Gastroesophageal sphincter (tissue), 3 donors: ENCODE results near the gene ZNRF3.

ENCODE experiments used
- EP300 ChIP-seq: sonication (generic); formaldehyde crosslinking; IDR thresholded peaks from one replicate; pipeline ENCODE4 v1.6.1; 2017; ENCODE audit warnings: antibody characterized with exemption, mild to moderate bottlenecking
- POLR2A ChIP-seq, 2 donors: fragments of 450-650 bp; IDR thresholded peaks; one replicate each; pipeline ENCODE4 v1.6.1; 2017; ENCODE audit warnings: antibody characterized with exemption in 2 of 2, mild to moderate bottlenecking in 2 of 2, moderate library complexity in 1 of 2
- TF ChIP-seq, protein P1 (sequence below), 4 experiments: fragments of 200-600 bp in 2 of 4; fragments of 450-650 bp in 2 of 4; sonication (generic) in 1 of 4; IDR thresholded peaks; one replicate each; pipeline ENCODE4 v1.5.1; 2017 to 2019; ENCODE audit warnings: antibody characterized with exemption in 4 of 4, mild to moderate bottlenecking in 2 of 4, moderate library complexity in 2 of 4

DNA sequence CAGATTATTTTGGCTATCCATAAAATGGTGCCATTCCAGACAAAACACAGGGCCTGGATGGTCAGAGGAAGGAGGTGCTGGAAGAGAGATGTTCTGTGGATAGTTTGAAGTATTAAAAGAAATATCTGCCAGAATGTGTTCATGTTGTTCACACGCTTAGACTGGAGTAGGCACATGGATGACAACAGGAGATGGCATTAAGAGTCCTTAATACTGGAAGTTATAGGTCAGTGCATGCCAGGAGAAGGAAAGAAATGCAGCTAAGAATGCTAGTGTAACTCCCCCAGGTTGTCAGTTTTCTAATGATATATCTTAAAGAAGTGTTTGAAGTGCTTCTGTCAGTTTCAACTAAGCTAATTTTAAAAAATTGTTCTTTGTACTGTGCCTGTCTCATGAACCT, 209.7 kb downstream of the ZNRF3 start:
- TF ChIP-seq POLR2A (IDR thresholded peaks at IDR 0.05): no peak
- TF ChIP-seq EP300: no peak
- TF ChIP-seq, protein P1, sequence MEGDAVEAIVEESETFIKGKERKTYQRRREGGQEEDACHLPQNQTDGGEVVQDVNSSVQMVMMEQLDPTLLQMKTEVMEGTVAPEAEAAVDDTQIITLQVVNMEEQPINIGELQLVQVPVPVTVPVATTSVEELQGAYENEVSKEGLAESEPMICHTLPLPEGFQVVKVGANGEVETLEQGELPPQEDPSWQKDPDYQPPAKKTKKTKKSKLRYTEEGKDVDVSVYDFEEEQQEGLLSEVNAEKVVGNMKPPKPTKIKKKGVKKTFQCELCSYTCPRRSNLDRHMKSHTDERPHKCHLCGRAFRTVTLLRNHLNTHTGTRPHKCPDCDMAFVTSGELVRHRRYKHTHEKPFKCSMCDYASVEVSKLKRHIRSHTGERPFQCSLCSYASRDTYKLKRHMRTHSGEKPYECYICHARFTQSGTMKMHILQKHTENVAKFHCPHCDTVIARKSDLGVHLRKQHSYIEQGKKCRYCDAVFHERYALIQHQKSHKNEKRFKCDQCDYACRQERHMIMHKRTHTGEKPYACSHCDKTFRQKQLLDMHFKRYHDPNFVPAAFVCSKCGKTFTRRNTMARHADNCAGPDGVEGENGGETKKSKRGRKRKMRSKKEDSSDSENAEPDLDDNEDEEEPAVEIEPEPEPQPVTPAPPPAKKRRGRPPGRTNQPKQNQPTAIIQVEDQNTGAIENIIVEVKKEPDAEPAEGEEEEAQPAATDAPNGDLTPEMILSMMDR (IDR thresholded peaks at IDR 0.05): no peak
